AG04450 (cell line): ENCODE data around the gene MYCBP. TPM values are rescaled to one million over a fixed set of nuclear protein-coding genes. Genes with fewer than 3 reads are reported as not detected.

ENCODE experiments used
- CTCF ChIA-PET: fragments of 300-600, 350-600 bp; formaldehyde crosslinking; extraction: SDS; loops from one replicate; lab custom pipeline; 2022; ENCODE audit warnings: antibody characterized with exemption, inconsistent platforms; lab: Charles Lee
- POLR2A ChIA-PET: fragments of 350-600 bp; formaldehyde crosslinking; extraction: SDS; loops from one replicate; lab custom pipeline; 2021; ENCODE audit warnings: antibody characterized with exemption, inconsistent platforms; lab: Yijun Ruan, JAX
- DNase-seq: peaks from one replicate; pipeline ENCODE4 v3.0.0-alpha.2; 2011; ENCODE audit warnings: low read depth, low spot score
- H3K27ac ChIP-seq: one replicate; pipeline ENCODE4 v1.5.1; 2012; ENCODE audit warnings: low read depth, low read length, control low read depth
- H3K27me3 ChIP-seq: one replicate; pipeline ENCODE4 v1.6.0; 2012; ENCODE audit warnings: low read length; ENCODE audit not compliant: control insufficient read depth, insufficient read depth
- H3K4me3 ChIP-seq: 2 replicates; pipeline ENCODE4 v1.5.1; 2011; ENCODE audit warnings: mild to moderate bottlenecking, low read depth, low read length, control low read depth
- H3K9me3 ChIP-seq: 2 replicates; pipeline ENCODE4 v1.5.1; 2012; ENCODE audit warnings: low read length; ENCODE audit not compliant: control insufficient read depth, insufficient read depth
- CTCF ChIP-seq: IDR thresholded peaks from 2 replicates; pipeline ENCODE4 v1.5.1; 2011; ENCODE audit warnings: low read depth, low read length, control low read depth, inconsistent platforms
- polyA plus RNA-seq: library from polyadenylated mRNA; depleted of rRNA; stranded (reverse); fragments of >200 nt; gene quantifications from 2 replicates; pipeline ENCODE4 v1.2.3, GENCODE V29; 2011; rRNA removed
- small RNA-seq: library from RNA; depleted of rRNA; stranded (forward); fragments of <200 nt; gene quantifications from one replicate; pipeline ENCODE3, GENCODE V24; 2012; ENCODE audit warnings: low read depth; ENCODE audit not compliant: insufficient read length

MYCBP gene
- polyA plus RNA-seq, 1 experiment = 17.3 TPM

GRCh38 chr1:38812981-38813380 is 60.2 kb downstream of the MYCBP start:
- no peak for TF ChIP-seq CTCF
- DNase-seq = no peak
- ChIA-PET POLR2A (interaction anchor here (0.6 kb wide), 1 partner anchor 17 kb away, joined by 5 read pairs; no protein-coding TSS in a partner anchor), CTCF (interaction anchor here (0.6 kb wide), 1 partner anchor 775 kb away, joined by 3 read pairs; no protein-coding TSS in a partner anchor)
- peaks cover 46% of the 10 kb centered on the region for H3K27me3 ChIP-seq
- H3K4me3 ChIP-seq = no peak overlapping the region
- peaks cover 18% of the 10 kb centered on the region; the same call in 1 of the 2 replicates for H3K9me3 ChIP-seq
- no peak overlapping the region for H3K27ac ChIP-seq

Small RNA genes lying within 50 kb of the gene (small RNA-seq; reads per million reads assigned to genes)
- gene GJA9-MYCBP = not detected

Other genes with a start within 250 kb of the MYCBP start
- gene RRAGC, start 13.6 kb downstream of the MYCBP start, polyA plus RNA-seq = 23.3 and 24.9 TPM in 2 replicates
- gene GJA9, start 8.2 kb upstream of the MYCBP start, polyA plus RNA-seq = not detected in 2 replicates
- 0.32 and 0.33 TPM in 2 replicates for gene RHBDL2, start 68.5 kb upstream of the MYCBP start, polyA plus RNA-seq
- gene AKIRIN1, start 117.9 kb upstream of the MYCBP start, polyA plus RNA-seq = 62.5 and 74.3 TPM in 2 replicates
- 696 and 852 TPM in 2 replicates for gene NDUFS5, start 153.0 kb upstream of the MYCBP start, polyA plus RNA-seq